ENCODE results near the gene NQO1.
"Not testable (repeated sequence)": the region's sequence is repeated elsewhere in the genome, so short reads cannot be mapped to it uniquely, and the experiment has no call there.

NQO1 gene

GRCh38 chr16:69726313-69727060 is at the start of gene NQO1:
Gene NQO1, minus strand, starts transcription at chr16:69726560. Its CDS starts 121 bp downstream, at chr16:69726439.
- peak; percentile 95 for FAIRE-seq

GRCh38 chr16:69775563-69775962 is 49.2 kb upstream of the NQO1 start:
- FAIRE-seq = no peak

- FAIRE-seq = no peak
Measured at GRCh38 chr16:69773260-69773947, 47.0 kb upstream of the NQO1 start.

- no peak for FAIRE-seq
Measured at GRCh38 chr16:69771651-69771967, 45.2 kb upstream of the NQO1 start.

- FAIRE-seq = no peak
Measured at GRCh38 chr16:69769404-69769803, 43.0 kb upstream of the NQO1 start.

GRCh38 chr16:69768666-69769065 is 42.3 kb upstream of the NQO1 start:
- FAIRE-seq = no peak

GRCh38 chr16:69767459-69768229 is 41.3 kb upstream of the NQO1 start:
- FAIRE-seq = no peak

GRCh38 chr16:69763599-69763942 is 37.2 kb upstream of the NQO1 start:
- no peak for FAIRE-seq

GRCh38 chr16:69762814-69763598 is 36.6 kb upstream of the NQO1 start:
- FAIRE-seq = no peak

- no peak for FAIRE-seq
Measured at GRCh38 chr16:69761983-69762813, 35.8 kb upstream of the NQO1 start, which contains the start of gene WWP2. Gene WWP2, plus strand, starts transcription at chr16:69762332. Its CDS starts 24,679 bp downstream, at chr16:69787011.

GRCh38 chr16:69757375-69757774 is 31.0 kb upstream of the NQO1 start:
- FAIRE-seq = not testable (repeated sequence)

- no peak for FAIRE-seq
Measured at GRCh38 chr16:69756705-69757104, 30.3 kb upstream of the NQO1 start.

GRCh38 chr16:69754469-69755310 is 28.3 kb upstream of the NQO1 start, which contains the start of gene NOB1:
Gene NOB1, minus strand, starts transcription at chr16:69754926. Its CDS starts 16 bp downstream, at chr16:69754910.
- no peak for FAIRE-seq

- FAIRE-seq = no peak
Measured at GRCh38 chr16:69754143-69754468, 27.7 kb upstream of the NQO1 start.

- FAIRE-seq = no peak
Measured at GRCh38 chr16:69748694-69749345, 22.5 kb upstream of the NQO1 start.

- no peak for FAIRE-seq
Measured at GRCh38 chr16:69747115-69747514, 20.8 kb upstream of the NQO1 start.

GRCh38 chr16:69745959-69746358 is 19.6 kb upstream of the NQO1 start:
- no peak for FAIRE-seq

GRCh38 chr16:69745232-69745612 is 18.9 kb upstream of the NQO1 start:
- FAIRE-seq = no peak

GRCh38 chr16:69744363-69745231 is 18.2 kb upstream of the NQO1 start:
- FAIRE-seq = no peak
